ENCODE data around the gene MYL3. TPM values are rescaled to one million over a fixed set of nuclear protein-coding genes. Genes with fewer than 3 reads are reported as not detected.

MYL3 gene
- total RNA-seq, 3 donors from 2014 or later (not counting 1 experiment from before 2014, with no cell fraction given): not detected

DNA sequence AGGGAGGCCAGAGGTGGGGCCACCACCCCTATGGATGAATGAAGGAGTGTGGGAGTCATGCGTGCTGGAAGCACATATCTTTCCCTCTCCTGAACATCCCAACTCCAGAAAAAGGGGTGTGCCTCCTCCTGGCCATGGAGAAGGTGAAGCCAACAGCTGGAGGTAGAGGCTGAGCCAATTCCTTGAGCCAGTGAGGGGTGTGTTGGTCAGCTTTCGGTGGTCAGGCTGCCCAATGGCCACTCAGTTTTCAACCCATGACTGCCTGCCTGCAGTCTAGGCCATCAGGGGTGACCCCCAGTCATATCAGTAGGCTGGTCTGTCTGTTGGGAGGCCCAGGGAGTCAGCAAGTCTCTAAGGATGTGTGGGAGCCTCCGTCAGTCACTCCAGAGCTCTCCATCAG, 27.9 kb upstream of the MYL3 start:
- Mint-ChIP-seq H3K36me3 (no peaks in the 10 kb centered on the region), H3K27me3 (ENCODE audit: low read depth in 2 of 2) (peaks cover 15 to 19% of the 10 kb centered on the region in 2 donors), H3K9me3 (no peaks in the 10 kb centered on the region), H3K27ac (no peak overlapping the region), H3K4me3 (peak overlapping the region; percentile 21), H3K4me1 (peaks cover 0 to 24% of the 10 kb centered on the region in 2 donors)
- TF ChIP-seq, protein P1, sequence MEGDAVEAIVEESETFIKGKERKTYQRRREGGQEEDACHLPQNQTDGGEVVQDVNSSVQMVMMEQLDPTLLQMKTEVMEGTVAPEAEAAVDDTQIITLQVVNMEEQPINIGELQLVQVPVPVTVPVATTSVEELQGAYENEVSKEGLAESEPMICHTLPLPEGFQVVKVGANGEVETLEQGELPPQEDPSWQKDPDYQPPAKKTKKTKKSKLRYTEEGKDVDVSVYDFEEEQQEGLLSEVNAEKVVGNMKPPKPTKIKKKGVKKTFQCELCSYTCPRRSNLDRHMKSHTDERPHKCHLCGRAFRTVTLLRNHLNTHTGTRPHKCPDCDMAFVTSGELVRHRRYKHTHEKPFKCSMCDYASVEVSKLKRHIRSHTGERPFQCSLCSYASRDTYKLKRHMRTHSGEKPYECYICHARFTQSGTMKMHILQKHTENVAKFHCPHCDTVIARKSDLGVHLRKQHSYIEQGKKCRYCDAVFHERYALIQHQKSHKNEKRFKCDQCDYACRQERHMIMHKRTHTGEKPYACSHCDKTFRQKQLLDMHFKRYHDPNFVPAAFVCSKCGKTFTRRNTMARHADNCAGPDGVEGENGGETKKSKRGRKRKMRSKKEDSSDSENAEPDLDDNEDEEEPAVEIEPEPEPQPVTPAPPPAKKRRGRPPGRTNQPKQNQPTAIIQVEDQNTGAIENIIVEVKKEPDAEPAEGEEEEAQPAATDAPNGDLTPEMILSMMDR (IDR thresholded peaks at IDR 0.05): no peak
- Histone ChIP-seq H3K27ac (ENCODE audit: low read length) (no peak overlapping the region), H3K9me3 (ENCODE audit: control insufficient read depth, insufficient read depth, low read length) (no peaks in the 10 kb centered on the region), H3K36me3 (ENCODE audit: control insufficient read depth, insufficient read depth, low read length) (no peaks in the 10 kb centered on the region), H3K4me3 (ENCODE audit: low read length) (no peak overlapping the region), H3K4me1 (ENCODE audit: control insufficient read depth, insufficient read depth, low read length) (peaks cover 15% of the 10 kb centered on the region), H3K27me3 (ENCODE audit: control insufficient read depth, insufficient read depth, low read length) (peaks cover 22% of the 10 kb centered on the region)
- no peak for DNase-seq
- WGBS (ENCODE audit: insufficient coverage): 94% methylated on average over 2 of the region's 3 CpGs
- intact Hi-C loops (cut with micrococcal nuclease): no loop called here
- no peak for ATAC-seq

DNA sequence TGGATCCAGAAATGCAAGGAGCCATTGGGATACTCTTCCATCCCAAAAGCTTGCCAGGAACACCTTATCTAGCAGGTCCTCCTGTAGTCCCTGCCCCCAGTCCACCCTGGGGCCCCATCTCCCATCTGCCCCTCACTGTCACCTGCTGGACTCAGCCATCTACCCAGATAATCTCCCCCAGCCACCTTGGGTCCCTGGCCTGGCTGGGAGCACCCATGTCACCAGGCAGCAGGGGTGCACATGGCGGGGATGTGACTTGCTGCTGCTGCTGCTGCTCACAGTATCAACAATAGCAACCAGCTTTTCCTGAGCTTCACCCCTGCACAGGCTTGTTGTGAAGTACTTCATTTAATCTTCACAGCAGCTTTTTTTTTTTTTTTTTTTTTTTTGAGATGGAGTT, 26.9 kb upstream of the MYL3 start:
- Mint-ChIP-seq H3K4me1 (peaks cover 0 to 20% of the 10 kb centered on the region in 2 donors), H3K4me3 (no peak overlapping the region)

DNA sequence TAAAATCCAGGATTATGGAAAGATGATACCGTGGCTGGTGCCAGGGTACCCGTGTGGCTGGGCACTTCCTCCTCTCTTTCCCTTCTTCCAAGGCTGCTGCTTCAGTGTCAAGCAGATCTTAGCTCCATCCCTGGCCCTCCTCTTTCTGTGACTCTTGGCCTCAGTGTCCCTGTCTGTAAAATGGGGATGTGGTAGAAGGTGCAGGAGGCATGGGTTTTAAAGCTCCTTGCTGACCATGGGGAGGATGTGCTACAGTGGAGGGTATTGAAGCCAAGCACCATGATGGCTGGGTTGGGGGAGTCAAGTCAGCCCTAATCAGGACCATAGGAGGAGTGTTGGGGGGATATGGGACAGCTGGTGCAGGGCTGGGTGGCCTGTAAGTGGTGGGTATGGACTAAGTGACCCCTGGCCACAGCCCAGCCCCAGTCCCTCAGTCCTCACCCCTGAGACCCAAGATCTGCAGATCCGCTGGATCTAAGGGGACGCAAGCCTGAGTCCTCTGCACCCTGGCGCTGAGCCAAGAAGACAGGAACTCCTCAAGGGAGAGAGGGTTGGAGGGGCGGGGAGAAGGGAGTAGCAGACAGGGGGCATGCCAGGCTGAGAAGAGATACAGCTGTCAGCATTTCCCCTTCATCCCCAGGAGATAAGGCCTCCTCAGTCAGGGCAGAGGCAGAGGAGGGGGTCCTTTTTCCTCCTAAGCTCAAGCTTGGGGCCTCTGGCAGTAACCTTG, 26.3 kb upstream of the MYL3 start:
- Histone ChIP-seq H3K4me3 (ENCODE audit: low read length) (no peak overlapping the region), H3K36me3 (ENCODE audit: control insufficient read depth, insufficient read depth, low read length) (no peaks in the 10 kb centered on the region), H3K9me3 (ENCODE audit: control insufficient read depth, insufficient read depth, low read length) (no peaks in the 10 kb centered on the region), H3K4me1 (ENCODE audit: control insufficient read depth, insufficient read depth, low read length) (peaks cover 15% of the 10 kb centered on the region), H3K27me3 (ENCODE audit: control insufficient read depth, insufficient read depth, low read length) (peaks cover 22% of the 10 kb centered on the region), H3K27ac (ENCODE audit: low read length) (no peak overlapping the region)
- Mint-ChIP-seq H3K9me3 (no peaks in the 10 kb centered on the region), H3K36me3 (no peaks in the 10 kb centered on the region), H3K4me3 (no peak overlapping the region), H3K27ac (no peak overlapping the region), H3K4me1 (peaks cover 0 to 19% of the 10 kb centered on the region in 2 donors), H3K27me3 (ENCODE audit: low read depth in 2 of 2) (peaks cover 24 to 25% of the 10 kb centered on the region in 2 donors)
- WGBS (ENCODE audit: insufficient coverage): 51% methylated on average over 6 of the region's 6 CpGs
- intact Hi-C loops (cut with micrococcal nuclease): no loop called here
- DNase-seq: peak in 1 of 2 donors; percentile 29
- TF ChIP-seq, protein P1 (IDR thresholded peaks at IDR 0.05): no peak
- no peak for ATAC-seq

More for the DNA sequence above, 26.9 kb upstream of the MYL3 start:
- Mint-ChIP-seq H3K27me3 (ENCODE audit: low read depth in 2 of 2) (peaks cover 20 to 22% of the 10 kb centered on the region in 2 donors), H3K27ac (no peak overlapping the region), H3K36me3 (no peaks in the 10 kb centered on the region), H3K9me3 (no peaks in the 10 kb centered on the region)
- no peak overlapping the region for H3K4me3 ChIP-seq (ENCODE audit: low read length)
- intact Hi-C loops (cut with micrococcal nuclease): no loop called here
- peaks cover 15% of the 10 kb centered on the region for H3K4me1 ChIP-seq (ENCODE audit: control insufficient read depth, insufficient read depth, low read length)
- DNase-seq (no peak), ATAC-seq (no peak)
- peaks cover 22% of the 10 kb centered on the region for H3K27me3 ChIP-seq (ENCODE audit: control insufficient read depth, insufficient read depth, low read length)
- H3K27ac ChIP-seq (ENCODE audit: low read length): no peak overlapping the region
- WGBS (ENCODE audit: insufficient coverage): 100% methylated on average over 1 of the region's 1 CpG
- H3K9me3 ChIP-seq (ENCODE audit: control insufficient read depth, insufficient read depth, low read length): no peaks in the 10 kb centered on the region
- TF ChIP-seq, protein P1 (IDR thresholded peaks at IDR 0.05): no peak
- H3K36me3 ChIP-seq (ENCODE audit: control insufficient read depth, insufficient read depth, low read length): no peaks in the 10 kb centered on the region

All from natural killer cell (primary cell).